ENCODE data around the gene ST3GAL4. TPM values are rescaled to one million over a fixed set of nuclear protein-coding genes. Genes with fewer than 3 reads are reported as not detected.
A peak's percentile ranks its signal among the peaks of the same experiment; 100 is the strongest.

Gene ST3GAL4
- total and polyA plus RNA-seq, 5 experiments from 2014 or later: 1.1 to 6.6 (median 2.1) TPM

DNA sequence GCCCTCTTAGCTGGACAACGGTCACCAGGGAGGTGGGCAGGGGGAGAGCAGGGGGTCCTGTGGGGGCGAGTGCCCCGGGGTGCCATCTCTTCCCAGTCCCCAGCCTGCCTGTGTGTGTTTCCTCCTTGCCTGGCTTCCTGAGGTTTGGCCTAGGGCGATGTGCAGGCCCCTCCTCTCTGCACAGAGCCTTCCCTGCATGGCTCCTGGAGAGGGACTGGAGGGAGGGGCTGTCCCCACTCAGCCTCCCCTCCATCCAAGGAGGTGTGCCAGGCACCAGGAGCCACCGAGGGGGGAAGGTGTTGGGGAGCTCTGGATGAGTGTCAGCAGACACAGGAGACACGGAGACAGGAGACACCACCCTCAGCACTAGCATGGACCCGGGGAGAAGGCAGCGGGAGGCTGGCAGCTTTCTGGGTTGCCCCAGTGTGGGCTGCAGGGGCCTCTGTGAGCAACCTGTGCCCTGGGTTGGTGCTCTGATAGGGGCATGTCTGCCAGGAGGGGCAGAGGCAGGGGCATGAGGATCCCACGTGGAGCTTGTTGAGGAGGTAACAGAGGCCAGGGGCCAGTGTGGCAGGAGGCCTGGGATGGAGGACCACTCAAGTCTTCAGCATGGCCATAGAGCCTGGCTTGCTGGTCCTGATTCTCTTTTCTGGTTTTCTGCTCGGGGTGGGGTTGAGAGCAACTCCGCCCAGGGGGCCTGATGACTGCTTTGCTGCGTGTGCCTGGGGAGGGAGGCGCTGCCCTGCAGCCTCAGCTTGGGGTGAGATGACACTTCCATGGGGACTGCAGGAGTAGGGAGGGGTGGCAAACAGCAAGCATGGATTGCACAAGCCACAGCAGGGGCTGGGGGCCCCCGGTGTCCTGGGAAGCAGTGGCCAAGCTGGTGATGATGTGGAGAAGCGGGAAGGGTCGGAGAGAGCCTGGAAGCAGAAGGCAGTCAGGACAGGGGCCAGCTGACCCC, 78.8 kb downstream of the ST3GAL4 start:
- DNase-seq (no peak), ATAC-seq (no peak)
- Mint-ChIP-seq H3K27ac (peak overlapping the region in 1 of 10 donors; percentile 45), H3K27me3 (no peaks in the 10 kb centered on the region), H3K36me3 (no peaks in the 10 kb centered on the region), H3K4me3 (peak overlapping the region in 1 of 10 donors; percentile 29), H3K9me3 (no peaks in the 10 kb centered on the region), H3K4me1 (no peaks in the 10 kb centered on the region)
- POLR2A ChIA-PET: no interaction called here

DNA sequence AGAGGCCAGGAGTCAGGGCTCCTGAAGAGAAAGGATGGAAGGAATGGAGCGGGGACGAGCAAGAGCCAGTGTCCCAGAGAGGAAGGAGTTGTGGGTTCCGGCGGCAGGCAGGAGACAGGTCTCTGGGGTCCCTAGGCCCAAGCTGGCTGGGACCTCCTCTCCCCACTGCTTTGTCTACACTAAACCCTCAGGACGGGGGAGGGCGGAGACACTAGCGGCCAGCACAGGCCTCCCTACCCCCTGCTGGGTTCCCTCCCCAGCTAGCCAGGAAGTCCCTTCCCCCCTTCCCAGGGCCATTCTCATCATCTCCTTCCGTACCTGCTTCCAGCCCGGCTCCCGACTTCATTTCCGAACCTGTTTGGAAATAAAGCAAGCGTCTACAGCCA, 79.5 kb downstream of the ST3GAL4 start:
- POLR2A ChIA-PET: no interaction called here
- Mint-ChIP-seq H3K27me3 (peaks cover 0 to 4% (median 0%) of the 10 kb centered on the region in 5 donors), H3K36me3 (no peaks in the 10 kb centered on the region), H3K9me3 (no peaks in the 10 kb centered on the region), H3K27ac (peak overlapping the region in 1 of 10 donors; percentile 45), H3K4me3 (no peak overlapping the region), H3K4me1 (no peaks in the 10 kb centered on the region)
- no peak for ATAC-seq
- no peak for DNase-seq

GRCh38 chr11:126436209-126436755, 80.8 kb downstream of the ST3GAL4 start:
- ATAC-seq (no peak), DNase-seq (no peak)
- H3K4me3 Mint-ChIP-seq: no peak overlapping the region
- no peaks in the 10 kb centered on the region for H3K36me3 Mint-ChIP-seq
- no peak overlapping the region for H3K27ac Mint-ChIP-seq
- no peaks in the 10 kb centered on the region for H3K9me3 Mint-ChIP-seq
- peaks cover 0 to 9% (median 6%) of the 10 kb centered on the region in 4 donors for H3K4me1 Mint-ChIP-seq
- POLR2A ChIA-PET: no interaction called here
- H3K27me3 Mint-ChIP-seq: peaks cover 0 to 10% (median 5%) of the 10 kb centered on the region in 5 donors

- DNase-seq: no peak
- no peak overlapping the region for H3K27ac Mint-ChIP-seq
- H3K4me1 Mint-ChIP-seq: peaks cover 0 to 9% (median 6%) of the 10 kb centered on the region in 4 donors
- no peaks in the 10 kb centered on the region for H3K36me3 Mint-ChIP-seq
- peaks cover 0 to 12% (median 10%) of the 10 kb centered on the region in 5 donors for H3K27me3 Mint-ChIP-seq
- H3K4me3 Mint-ChIP-seq: no peak overlapping the region
- no peaks in the 10 kb centered on the region for H3K9me3 Mint-ChIP-seq
- POLR2A ChIA-PET: no interaction called here
- no peak for ATAC-seq
Measured at GRCh38 chr11:126437731-126438130, 82.2 kb downstream of the ST3GAL4 start.

GRCh38 chr11:126438272-126438671, 82.8 kb downstream of the ST3GAL4 start:
- DNase-seq: peak in 1 of 10 donors; percentile 37
- Mint-ChIP-seq H3K36me3 (no peaks in the 10 kb centered on the region), H3K27ac (no peak overlapping the region), H3K27me3 (peaks cover 0 to 14% (median 13%) of the 10 kb centered on the region in 5 donors), H3K9me3 (no peaks in the 10 kb centered on the region), H3K4me3 (no peak overlapping the region), H3K4me1 (peaks cover 0 to 9% (median 6%) of the 10 kb centered on the region in 4 donors)
- no peak for ATAC-seq
- POLR2A ChIA-PET: no interaction called here

GRCh38 chr11:126438691-126439090, 83.2 kb downstream of the ST3GAL4 start:
- Mint-ChIP-seq H3K4me3 (no peak overlapping the region), H3K27me3 (peaks cover 0 to 18% (median 16%) of the 10 kb centered on the region in 5 donors), H3K9me3 (no peaks in the 10 kb centered on the region), H3K27ac (no peak overlapping the region), H3K4me1 (peaks cover 0 to 9% (median 6%) of the 10 kb centered on the region in 4 donors), H3K36me3 (no peaks in the 10 kb centered on the region)
- POLR2A ChIA-PET: no interaction called here
- no peak for DNase-seq
- ATAC-seq: no peak

DNA sequence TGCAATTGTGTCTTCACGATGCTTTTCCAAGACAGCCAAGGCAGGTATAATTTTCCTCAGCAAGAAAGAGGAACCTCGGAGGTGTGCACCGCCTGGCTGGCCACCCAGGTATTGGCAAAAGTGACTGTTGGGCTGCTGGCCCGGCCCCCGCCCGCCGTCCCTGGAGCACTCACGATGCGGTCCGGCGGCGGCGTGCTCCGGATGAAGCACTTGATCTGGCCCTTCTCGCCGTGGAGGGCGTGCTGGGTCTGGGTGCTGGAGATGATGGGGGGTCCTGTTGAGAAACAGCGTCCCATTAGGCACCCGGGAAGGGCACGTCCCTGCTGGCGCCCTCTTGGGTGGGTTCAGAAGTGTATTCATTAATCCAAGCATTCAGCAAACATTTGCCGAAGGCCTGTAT, 84.8 kb downstream of the ST3GAL4 start:
- no peak for ATAC-seq
- Mint-ChIP-seq H3K4me3 (no peak overlapping the region), H3K27ac (no peak overlapping the region), H3K9me3 (no peaks in the 10 kb centered on the region), H3K27me3 (peaks cover 0 to 20% (median 16%) of the 10 kb centered on the region in 5 donors), H3K4me1 (peaks cover 0 to 9% (median 6%) of the 10 kb centered on the region in 4 donors), H3K36me3 (no peaks in the 10 kb centered on the region)
- no peak for DNase-seq
- POLR2A ChIA-PET: no interaction called here

DNA sequence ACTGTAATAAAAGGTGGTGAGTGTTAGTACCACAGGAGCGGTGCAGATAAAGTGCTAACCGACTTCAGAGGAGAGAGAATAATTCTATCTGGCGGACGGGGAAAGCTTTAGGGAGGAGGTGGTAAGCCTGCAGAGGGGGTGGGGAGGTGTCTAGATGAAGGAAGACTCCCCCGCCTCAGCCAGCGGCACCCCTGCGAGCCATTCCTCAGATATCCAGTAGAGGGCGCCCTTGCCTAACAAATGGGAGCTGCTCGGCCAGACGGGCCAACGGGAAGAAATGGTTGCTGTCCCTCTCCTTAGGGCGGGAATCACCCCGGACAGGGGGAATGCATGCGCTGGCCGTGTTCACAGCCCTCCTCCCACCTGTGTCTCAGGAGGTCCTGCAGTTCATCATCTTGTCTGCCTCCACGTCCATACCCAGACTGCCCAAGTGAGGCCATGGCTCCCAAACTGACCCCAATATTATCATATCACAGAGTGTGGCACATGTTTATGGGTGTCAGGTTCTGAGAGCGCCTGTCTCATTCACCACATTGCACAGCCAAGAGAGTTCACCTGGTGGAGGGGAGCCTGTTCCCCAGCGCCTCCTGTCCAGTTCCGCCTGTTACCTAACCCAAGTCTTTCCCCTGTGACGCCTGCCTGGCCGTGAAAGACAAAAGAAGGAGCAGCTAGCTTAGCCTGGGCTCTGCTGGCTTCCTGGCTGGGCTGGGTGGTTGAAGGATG, 85.5 kb downstream of the ST3GAL4 start:
- peaks cover 0 to 20% (median 16%) of the 10 kb centered on the region in 5 donors for H3K27me3 Mint-ChIP-seq
- ATAC-seq (peak; percentile 62 to 68), DNase-seq (peak; percentile 47 to 82 (median 69))
- peaks cover 0 to 9% (median 6%) of the 10 kb centered on the region in 4 donors for H3K4me1 Mint-ChIP-seq
- H3K9me3 Mint-ChIP-seq: no peaks in the 10 kb centered on the region
- no peak overlapping the region for H3K27ac Mint-ChIP-seq
- no peak overlapping the region for H3K4me3 Mint-ChIP-seq
- H3K36me3 Mint-ChIP-seq: no peaks in the 10 kb centered on the region
- POLR2A ChIA-PET: no interaction called here

DNA sequence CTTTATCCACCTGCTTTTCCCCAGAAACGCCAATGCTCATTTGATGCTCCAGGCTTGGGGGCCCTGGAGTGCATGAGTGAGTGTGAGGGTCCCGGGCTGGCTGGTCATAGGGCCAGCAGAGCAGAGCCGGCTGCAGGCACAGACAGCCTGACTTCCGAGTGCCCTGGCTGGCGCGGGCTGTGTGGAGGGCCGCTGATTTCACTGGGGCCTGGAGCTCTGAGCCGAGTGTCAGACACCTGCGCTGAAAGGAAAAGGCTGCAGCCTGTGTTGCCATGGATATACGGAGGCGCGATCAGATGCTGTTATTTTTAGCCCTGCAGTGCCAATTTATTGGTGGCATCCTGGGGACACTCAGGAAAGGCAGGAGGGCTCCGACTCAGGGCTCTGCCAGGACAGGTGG, 87.6 kb downstream of the ST3GAL4 start:
- Mint-ChIP-seq H3K9me3 (no peaks in the 10 kb centered on the region), H3K27ac (no peak overlapping the region), H3K36me3 (no peaks in the 10 kb centered on the region), H3K27me3 (peaks cover 0 to 21% (median 16%) of the 10 kb centered on the region in 5 donors), H3K4me3 (no peak overlapping the region), H3K4me1 (peaks cover 0 to 9% (median 6%) of the 10 kb centered on the region in 4 donors)
- no peak for ATAC-seq
- DNase-seq: no peak
- POLR2A ChIA-PET: no interaction called here

DNA sequence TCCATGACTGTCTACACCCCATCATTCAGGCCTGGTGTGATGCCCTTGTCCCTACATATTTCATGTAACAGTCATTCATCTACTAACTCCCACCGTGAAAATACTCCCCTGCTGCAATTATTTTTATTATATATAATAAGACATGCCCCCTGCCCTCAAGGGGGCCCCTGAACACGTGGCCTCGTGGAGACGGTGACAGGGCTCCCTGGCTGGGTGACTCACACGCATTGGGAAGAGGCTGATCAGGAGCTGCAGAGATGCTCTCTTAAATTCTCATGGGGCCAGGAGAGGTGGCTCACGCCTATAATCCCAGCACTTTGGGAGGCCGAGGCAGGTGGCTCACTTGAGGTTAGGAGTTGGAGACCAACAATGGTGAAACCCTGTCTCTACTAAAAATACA, 88.6 kb downstream of the ST3GAL4 start:
- no peak overlapping the region for H3K4me3 Mint-ChIP-seq
- H3K36me3 Mint-ChIP-seq: no peaks in the 10 kb centered on the region
- POLR2A ChIA-PET: interaction anchor here (0.6 kb wide), 1 partner anchor 937 kb away, joined by 4 read pairs; no protein-coding TSS in a partner anchor
- no peaks in the 10 kb centered on the region for H3K9me3 Mint-ChIP-seq
- DNase-seq (no peak), ATAC-seq (no peak)
- H3K4me1 Mint-ChIP-seq: peaks cover 0 to 9% (median 6%) of the 10 kb centered on the region in 4 donors
- no peak overlapping the region for H3K27ac Mint-ChIP-seq
- peaks cover 0 to 21% (median 16%) of the 10 kb centered on the region in 5 donors for H3K27me3 Mint-ChIP-seq

- DNase-seq: no peak
- ATAC-seq: no peak
Measured at GRCh38 chr11:126446581-126446980, 91.1 kb downstream of the ST3GAL4 start.

GRCh38 chr11:126450198-126450597, 94.7 kb downstream of the ST3GAL4 start:
- no peak overlapping the region for H3K4me3 Mint-ChIP-seq
- H3K27me3 Mint-ChIP-seq: peaks cover 0 to 3% (median 2%) of the 10 kb centered on the region in 5 donors
- no peaks in the 10 kb centered on the region for H3K36me3 Mint-ChIP-seq
- DNase-seq (no peak), ATAC-seq (no peak)
- H3K4me1 Mint-ChIP-seq: peaks cover 0 to 3% (median 1%) of the 10 kb centered on the region in 4 donors
- no peak overlapping the region for H3K27ac Mint-ChIP-seq
- POLR2A ChIA-PET: no interaction called here
- H3K9me3 Mint-ChIP-seq: peaks cover 0 to 10% (median 0%) of the 10 kb centered on the region in 9 donors

More at GRCh38 chr11:126446581-126446980, 91.1 kb downstream of the ST3GAL4 start:
- peaks cover 0 to 3% (median 1%) of the 10 kb centered on the region in 4 donors for H3K4me1 Mint-ChIP-seq
- H3K36me3 Mint-ChIP-seq: no peaks in the 10 kb centered on the region
- POLR2A ChIA-PET: interaction anchor here (0.7 kb wide), 1 partner anchor 34 kb away, joined by 4 read pairs; no protein-coding TSS in a partner anchor
- no peak overlapping the region for H3K27ac Mint-ChIP-seq
- H3K27me3 Mint-ChIP-seq: peaks cover 0 to 11% (median 9%) of the 10 kb centered on the region in 5 donors
- H3K9me3 Mint-ChIP-seq: peaks cover 0 to 10% (median 0%) of the 10 kb centered on the region in 9 donors
- no peak overlapping the region for H3K4me3 Mint-ChIP-seq

All from naive thymus-derived CD8-positive, alpha-beta T cell (primary cell).